SK-N-SH treated with all-trans-retinoic acid at 6 μM for 48 hours (cell line): Measurements from ENCODE around the gene CXCL14.

Source experiments
- ARNTL ChIP-seq: fragments of 450-650 bp; formaldehyde crosslinking; IDR thresholded peaks from 2 replicates; pipeline ENCODE4 v1.5.0; 2020; ENCODE audit warnings: low read depth, mild to moderate bottlenecking, moderate library complexity, borderline replicate concordance
- GLIS3 ChIP-seq: fragments of 250-450 bp; sonication (Bioruptor Pico); IDR thresholded peaks from 2 replicates; pipeline ENCODE4 v1.5.0; 2020; ENCODE audit warnings: mild to moderate bottlenecking, moderate library complexity
- OSR1 ChIP-seq: fragments of 250-450 bp; sonication (Bioruptor Pico); IDR thresholded peaks from 2 replicates; pipeline ENCODE4 v1.8.0; 2022; ENCODE audit warnings: moderate library complexity, mild to moderate bottlenecking, inconsistent platforms
- RARB ChIP-seq: fragments of 250-450 bp; sonication (Bioruptor Pico); IDR thresholded peaks from 2 replicates; pipeline ENCODE4 v1.8.0; 2021; ENCODE audit warnings: mild to moderate bottlenecking, moderate library complexity
- TOX ChIP-seq: fragments of 250-450 bp; sonication (Bioruptor Pico); IDR thresholded peaks from 2 replicates; pipeline ENCODE4 v1.8.0; 2021; ENCODE audit warnings: mild to moderate bottlenecking, moderate library complexity, borderline replicate concordance

DNA sequence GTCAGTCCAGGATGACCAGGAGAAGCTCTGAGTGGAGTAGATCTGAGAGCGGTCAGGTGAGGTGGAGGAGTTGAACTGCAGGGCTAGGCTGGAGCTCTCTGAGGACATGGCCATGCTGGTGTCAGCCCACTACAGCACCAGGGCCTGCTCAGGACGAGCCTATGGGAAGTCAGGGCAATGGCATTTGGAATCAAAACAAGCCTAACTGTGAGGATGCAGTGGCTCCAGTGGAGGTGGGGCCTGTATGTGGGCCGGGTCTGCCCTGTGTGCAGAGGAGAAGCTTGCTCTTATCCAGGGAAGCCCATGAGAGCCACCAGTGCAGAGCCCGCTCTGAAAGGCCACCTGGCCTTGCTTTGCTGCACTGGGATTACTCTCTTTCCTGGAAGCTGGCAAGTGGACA, 11.1 kb downstream of the CXCL14 start:
- no peak for TF ChIP-seq GLIS3 (CRISPR knock-in tag)
- TF ChIP-seq OSR1 (CRISPR knock-in tag): no peak
- TF ChIP-seq TOX (CRISPR knock-in tag): no peak
- no peak for TF ChIP-seq ARNTL (CRISPR knock-in tag)
- TF ChIP-seq RARB (CRISPR knock-in tag): no peak
